GM12872 (cell line): ENCODE data around the gene RDH16.

ENCODE experiments used
- CTCF ChIP-seq: IDR thresholded peaks from 3 replicates; pipeline ENCODE4 v1.5.1; 2011; ENCODE audit warnings: low read depth, mild to moderate bottlenecking, low read length, moderate library complexity; ENCODE audit not compliant: insufficient read depth

The RDH16 gene

GRCh38 chr12:56987551-56988053, 30.2 kb upstream of the RDH16 start:
- TF ChIP-seq CTCF = peak; percentile 97

GRCh38 chr12:56987011-56987410, 29.6 kb upstream of the RDH16 start:
- TF ChIP-seq CTCF = no peak; the same call in 2 of the 3 replicates

GRCh38 chr12:56983386-56983785, 26.0 kb upstream of the RDH16 start:
- TF ChIP-seq CTCF = no peak

GRCh38 chr12:56980941-56981530, 23.6 kb upstream of the RDH16 start:
- no peak for TF ChIP-seq CTCF

- no peak for TF ChIP-seq CTCF
These were observed 22.9 kb upstream of the RDH16 start for GRCh38 chr12:56980268-56980667.

GRCh38 chr12:56979628-56980027, 22.2 kb upstream of the RDH16 start:
- TF ChIP-seq CTCF = no peak

GRCh38 chr12:56978397-56979138, 21.2 kb upstream of the RDH16 start:
- no peak for TF ChIP-seq CTCF
